GM10266 (cell line): ENCODE results near the gene NCOA7.
"Not testable (repeated sequence)": the region's sequence is repeated elsewhere in the genome, so short reads cannot be mapped to it uniquely, and the experiment has no call there.

Experiments used
- DNase-seq: peaks from one replicate; pipeline ENCODE4 v3.0.0; 2012; ENCODE audit errors: extremely low spot score
- CTCF ChIP-seq: IDR thresholded peaks from 2 replicates; pipeline ENCODE4 v1.5.1; 2012; ENCODE audit warnings: mild to moderate bottlenecking, low read depth; ENCODE audit not compliant: control insufficient read depth, insufficient read depth; ENCODE audit errors: missing control alignments

Gene NCOA7

GRCh38 chr6:125944896-125945295 lies 154.1 kb downstream of the NCOA7 start:
- DNase-seq, result no peak
- no peak for TF ChIP-seq CTCF

DNA sequence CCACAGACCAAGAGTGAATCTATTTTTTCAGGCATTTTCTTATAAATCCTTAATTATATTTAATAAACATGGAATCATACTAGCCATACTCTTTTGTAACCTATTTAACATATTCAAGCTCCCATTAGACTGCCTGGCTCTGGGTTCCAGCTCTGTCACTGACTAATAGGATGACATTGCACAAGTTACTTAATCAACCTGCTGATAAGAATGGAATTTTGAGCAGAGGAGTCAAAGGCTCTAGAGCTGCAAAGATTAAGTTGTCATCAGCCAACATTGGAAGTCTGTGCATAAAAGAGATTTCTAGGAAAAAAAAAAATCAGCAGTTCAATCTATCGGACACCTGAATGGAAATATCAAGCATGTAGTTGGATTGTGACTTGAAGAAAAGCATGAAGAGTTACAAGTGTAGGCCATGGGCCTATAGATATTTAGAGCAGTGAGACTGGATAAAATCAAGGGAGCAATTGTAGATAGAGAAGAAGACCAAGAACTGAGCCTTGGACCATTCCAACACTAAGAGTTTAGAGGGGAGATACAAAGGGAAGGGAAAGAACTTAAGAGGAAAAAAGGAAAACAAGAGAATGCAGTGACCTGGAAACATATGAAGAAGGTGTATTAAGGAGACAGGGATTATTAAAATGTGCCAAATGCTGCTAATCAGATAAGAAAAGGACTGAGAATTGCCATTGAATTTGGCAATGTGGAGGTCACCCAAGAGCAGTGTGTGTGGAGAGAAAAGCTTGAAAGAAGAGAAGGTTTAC lies 154.8 kb downstream of the NCOA7 start:
- no peak for TF ChIP-seq CTCF
- DNase-seq, result no peak

DNA sequence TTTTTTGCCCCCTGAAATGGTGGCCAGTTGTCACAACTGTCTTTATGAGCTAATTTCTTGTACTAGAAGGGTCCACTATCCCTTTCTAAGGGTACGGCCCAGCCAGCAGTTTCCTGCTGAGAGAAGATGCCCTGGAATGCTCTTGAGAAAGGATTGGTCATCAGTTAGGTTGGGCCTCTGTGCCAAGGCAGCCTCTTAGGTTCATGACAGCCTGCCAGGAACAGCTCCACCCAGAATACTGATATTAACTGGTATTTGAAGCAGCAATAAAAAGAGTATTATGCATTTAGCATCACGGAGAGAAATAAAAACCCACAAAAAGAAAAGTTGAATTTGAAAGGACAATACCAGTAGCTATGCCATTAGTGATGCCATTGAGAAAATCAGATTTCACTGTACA lies 156.9 kb downstream of the NCOA7 start:
- DNase-seq, result no peak
- TF ChIP-seq CTCF, result no peak

- no peak for DNase-seq
- no peak for TF ChIP-seq CTCF
These were observed 157.7 kb downstream of the NCOA7 start for GRCh38 chr6:125948455-125948854.

DNA sequence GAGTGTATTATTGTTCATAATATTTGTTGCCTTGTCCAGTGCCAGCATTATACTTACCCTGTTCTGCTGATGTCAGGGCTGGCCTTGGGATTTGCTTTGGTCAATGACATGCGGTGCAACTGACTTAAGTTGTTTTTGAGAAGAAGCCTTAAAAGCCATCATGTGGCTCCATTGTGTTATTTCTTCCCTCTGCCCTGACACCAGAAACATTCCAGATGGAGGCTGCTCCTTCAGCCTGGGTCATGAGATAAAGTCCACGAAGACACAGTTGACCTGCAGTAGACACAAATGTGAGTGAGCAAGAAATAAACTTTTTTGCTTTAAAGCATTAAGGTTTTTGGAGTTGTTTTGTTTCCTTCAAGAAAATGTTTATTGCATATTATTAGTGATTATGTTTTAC lies 158.3 kb downstream of the NCOA7 start:
- TF ChIP-seq CTCF, result no peak

DNA sequence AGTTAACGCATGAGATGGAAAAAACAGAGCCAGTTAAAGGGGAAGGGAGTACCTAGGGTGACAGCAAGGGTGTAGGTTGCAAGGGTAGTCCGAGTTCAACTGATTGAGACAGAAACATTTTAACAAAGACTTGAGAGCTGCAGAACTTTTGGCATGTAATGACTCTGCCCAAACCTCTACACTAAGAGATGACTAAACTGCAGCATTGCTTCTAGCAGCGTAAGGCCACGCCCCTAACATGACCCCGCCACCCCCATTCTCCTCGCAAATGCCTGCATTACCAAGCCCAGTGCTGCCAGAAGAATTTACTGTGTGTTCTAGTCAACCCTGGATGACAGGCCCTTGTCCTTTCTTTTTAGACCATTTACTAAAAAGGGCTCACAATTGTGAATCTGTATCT lies 159.5 kb downstream of the NCOA7 start:
- TF ChIP-seq CTCF, result no peak
- no peak for DNase-seq

More for the DNA sequence above, 158.3 kb downstream of the NCOA7 start:
- no peak for DNase-seq

GRCh38 chr6:125950716-125951115 lies 160.0 kb downstream of the NCOA7 start:
- DNase-seq, result not testable (repeated sequence)

DNA sequence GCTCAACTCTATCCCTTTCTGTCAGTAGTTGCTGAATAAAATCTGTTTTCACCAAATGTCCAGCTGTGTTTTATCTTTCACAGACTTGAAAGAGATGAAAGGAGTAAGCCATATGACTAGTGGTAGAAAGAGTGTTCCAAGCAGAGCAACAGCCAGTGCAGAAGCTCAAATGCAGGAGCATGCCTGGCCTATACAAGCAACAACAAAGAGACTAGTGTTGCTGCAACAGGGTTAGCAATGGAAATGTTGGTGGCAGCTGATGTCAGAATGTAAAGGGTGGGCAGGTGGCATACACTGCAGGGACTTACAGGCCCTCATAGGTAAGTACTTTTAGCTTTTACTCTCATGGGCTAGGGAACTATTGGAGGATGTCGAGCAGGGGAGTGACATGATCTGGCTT lies 160.6 kb downstream of the NCOA7 start:
- no peak for TF ChIP-seq CTCF
- DNase-seq, result no peak
